Astrocyte of the cerebellum (primary cell): Measurements from ENCODE around the gene OR6P1.

Experiments
- DNase-seq: peaks from one replicate; pipeline ENCODE4 v3.0.0-alpha.2; 2011; ENCODE audit warnings: low read depth
- H3K4me3 ChIP-seq: 2 replicates; pipeline ENCODE4 v1.5.1; 2011; ENCODE audit warnings: mild to moderate bottlenecking, low read depth, low read length, moderate library complexity
- in situ Hi-C: cut with HindIII; loops from 2 replicates; pipeline ENCODE4 v1.10.0; 2017; ENCODE audit warnings: low sequenced_read_pairs
- TF ChIP-seq, protein P1 (sequence below): IDR thresholded peaks from 2 replicates; pipeline ENCODE4 v1.5.1; 2012; ENCODE audit warnings: low read length, low read depth, moderate library complexity, mild to moderate bottlenecking; ENCODE audit errors: missing control alignments

Gene OR6P1, protein sequence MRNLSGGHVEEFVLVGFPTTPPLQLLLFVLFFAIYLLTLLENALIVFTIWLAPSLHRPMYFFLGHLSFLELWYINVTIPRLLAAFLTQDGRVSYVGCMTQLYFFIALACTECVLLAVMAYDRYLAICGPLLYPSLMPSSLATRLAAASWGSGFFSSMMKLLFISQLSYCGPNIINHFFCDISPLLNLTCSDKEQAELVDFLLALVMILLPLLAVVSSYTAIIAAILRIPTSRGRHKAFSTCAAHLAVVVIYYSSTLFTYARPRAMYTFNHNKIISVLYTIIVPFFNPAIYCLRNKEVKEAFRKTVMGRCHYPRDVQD

DNA sequence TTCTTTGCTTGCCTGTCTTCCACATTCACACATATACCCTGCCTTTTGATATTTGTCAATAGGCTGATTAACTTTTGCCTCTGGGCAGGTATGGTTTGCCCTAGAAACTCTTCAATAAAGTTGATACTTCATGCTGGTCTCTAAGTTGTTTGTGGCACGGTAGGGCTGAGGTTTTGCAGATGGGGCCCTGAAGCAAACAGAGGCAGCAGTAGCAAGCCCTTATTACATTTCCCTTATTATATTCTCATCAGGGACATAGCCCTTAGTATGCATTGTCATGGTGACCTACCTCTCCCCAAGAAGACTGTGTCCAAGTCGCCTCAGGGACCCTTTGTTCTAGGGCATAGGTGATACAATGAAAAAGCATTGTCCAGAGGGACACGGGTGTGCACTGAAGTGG, at the start of gene OR6P1:
TSS of gene OR6P1 (minus strand) at position 101 of the 400 bp plus-strand sequence. CDS start 6,976 bp downstream, outside the sequence.
- TF ChIP-seq, protein P1, sequence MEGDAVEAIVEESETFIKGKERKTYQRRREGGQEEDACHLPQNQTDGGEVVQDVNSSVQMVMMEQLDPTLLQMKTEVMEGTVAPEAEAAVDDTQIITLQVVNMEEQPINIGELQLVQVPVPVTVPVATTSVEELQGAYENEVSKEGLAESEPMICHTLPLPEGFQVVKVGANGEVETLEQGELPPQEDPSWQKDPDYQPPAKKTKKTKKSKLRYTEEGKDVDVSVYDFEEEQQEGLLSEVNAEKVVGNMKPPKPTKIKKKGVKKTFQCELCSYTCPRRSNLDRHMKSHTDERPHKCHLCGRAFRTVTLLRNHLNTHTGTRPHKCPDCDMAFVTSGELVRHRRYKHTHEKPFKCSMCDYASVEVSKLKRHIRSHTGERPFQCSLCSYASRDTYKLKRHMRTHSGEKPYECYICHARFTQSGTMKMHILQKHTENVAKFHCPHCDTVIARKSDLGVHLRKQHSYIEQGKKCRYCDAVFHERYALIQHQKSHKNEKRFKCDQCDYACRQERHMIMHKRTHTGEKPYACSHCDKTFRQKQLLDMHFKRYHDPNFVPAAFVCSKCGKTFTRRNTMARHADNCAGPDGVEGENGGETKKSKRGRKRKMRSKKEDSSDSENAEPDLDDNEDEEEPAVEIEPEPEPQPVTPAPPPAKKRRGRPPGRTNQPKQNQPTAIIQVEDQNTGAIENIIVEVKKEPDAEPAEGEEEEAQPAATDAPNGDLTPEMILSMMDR: no peak

GRCh38 chr1:158613764-158614163, 43.4 kb upstream of the OR6P1 start:
- in situ Hi-C loops: no loop called here
- TF ChIP-seq, protein P1: no peak
- no peak for DNase-seq
- H3K4me3 ChIP-seq: no peak overlapping the region

More for the DNA sequence above, at the start of gene OR6P1:
- no peak for DNase-seq
- no peak within 1 kb of the TSS for H3K4me3 ChIP-seq
- in situ Hi-C loops: no loop called here

- no peak overlapping the region for H3K4me3 ChIP-seq
- TF ChIP-seq, protein P1: no peak
- no peak for DNase-seq
- in situ Hi-C loops: no loop called here
Measured at GRCh38 chr1:158611916-158612315, 41.5 kb upstream of the OR6P1 start.

DNA sequence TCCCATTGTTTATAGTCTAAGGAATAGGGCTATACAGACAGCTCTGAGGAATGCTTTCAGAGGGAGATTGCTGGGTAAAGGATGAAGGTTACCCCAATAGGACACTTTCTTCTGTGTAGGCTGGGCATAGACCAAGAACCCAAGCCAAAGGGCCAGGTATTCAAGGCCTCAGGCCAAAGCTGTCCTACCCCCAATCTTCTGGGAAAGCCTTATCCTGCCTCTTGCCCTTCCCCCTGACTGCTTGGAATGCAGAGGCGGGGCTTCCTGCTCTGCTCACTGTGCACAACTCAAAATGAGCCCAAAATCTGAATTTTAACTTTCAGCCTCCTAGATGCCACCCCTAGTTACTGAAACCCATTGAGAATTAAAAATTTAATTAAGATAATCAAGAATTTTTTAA, 36.9 kb upstream of the OR6P1 start:
- TF ChIP-seq, protein P1: no peak
- in situ Hi-C loops: no loop called here
- DNase-seq: no peak
- H3K4me3 ChIP-seq: no peak overlapping the region

- in situ Hi-C loops: no loop called here
- no peak within 1 kb of the TSS for H3K4me3 ChIP-seq
- no peak for DNase-seq
- TF ChIP-seq, protein P1: no peak
Measured at GRCh38 chr1:158604968-158605367, 34.6 kb upstream of the OR6P1 start, which contains the start of gene OR10Z1. Gene OR10Z1, plus strand, starts transcription at chr1:158605268. Its CDS starts 1,171 bp downstream, at chr1:158606439.

DNA sequence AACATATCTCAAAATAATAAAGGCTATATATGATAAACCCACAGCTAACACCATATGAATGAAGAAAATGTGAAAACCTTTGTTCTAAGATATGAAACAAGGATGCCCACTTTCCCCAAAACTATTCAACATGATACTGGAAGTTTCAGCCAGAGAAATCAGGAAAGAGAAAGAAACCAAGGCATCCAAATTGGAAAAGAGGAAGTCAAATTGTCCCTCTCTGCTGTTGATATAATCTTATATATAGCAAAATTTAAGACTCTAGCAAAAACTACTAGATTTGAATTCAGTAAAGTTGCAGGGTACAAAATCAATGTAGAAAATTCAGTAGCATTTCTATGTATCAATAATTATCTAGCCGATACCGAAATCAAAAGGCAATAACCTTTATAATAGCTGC, 30.4 kb upstream of the OR6P1 start:
- in situ Hi-C loops: no loop called here
- H3K4me3 ChIP-seq: no peak overlapping the region
- TF ChIP-seq, protein P1: no peak
- DNase-seq: no peak

DNA sequence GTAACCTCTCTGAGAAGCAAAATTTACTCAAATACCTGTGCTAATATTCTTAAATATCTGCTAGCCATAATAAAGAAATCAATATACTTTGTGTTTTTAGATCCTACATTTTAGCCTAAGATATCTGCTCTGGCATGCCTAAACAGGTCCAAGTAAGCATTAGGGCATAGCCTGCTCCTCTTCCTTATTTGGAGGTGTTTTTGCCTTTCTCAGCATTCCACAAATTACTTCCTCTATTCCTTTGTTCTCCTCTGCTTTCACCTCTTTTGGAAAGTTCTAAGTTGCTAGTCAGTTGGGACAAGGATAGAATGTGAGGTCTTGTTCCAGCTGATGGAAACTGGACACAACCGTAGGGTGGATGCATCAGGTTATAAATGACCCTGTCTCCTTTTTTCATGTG, 16.6 kb upstream of the OR6P1 start:
- TF ChIP-seq, protein P1: no peak
- no peak overlapping the region for H3K4me3 ChIP-seq
- no peak for DNase-seq
- in situ Hi-C loops: no loop called here
